DOHH2 (cell line): ENCODE data around the gene RGL3.

Experiments
- EZH2phosphoT487 ChIP-seq: fragments of 200-600 bp; sonication (generic); IDR thresholded peaks from 2 replicates; pipeline ENCODE4 v1.6.1; 2017; ENCODE audit warnings: borderline replicate concordance, mild to moderate bottlenecking, antibody characterized with exemption, low read length, moderate library complexity, mixed read lengths
- TF ChIP-seq, protein P1 (sequence below): fragments of 200-600 bp; sonication (generic); IDR thresholded peaks from one replicate; pipeline ENCODE4 v1.5.1; 2014; ENCODE audit warnings: antibody characterized with exemption, mild to moderate bottlenecking, low read depth, low read length; ENCODE audit not compliant: poor library complexity, severe bottlenecking

DNA sequence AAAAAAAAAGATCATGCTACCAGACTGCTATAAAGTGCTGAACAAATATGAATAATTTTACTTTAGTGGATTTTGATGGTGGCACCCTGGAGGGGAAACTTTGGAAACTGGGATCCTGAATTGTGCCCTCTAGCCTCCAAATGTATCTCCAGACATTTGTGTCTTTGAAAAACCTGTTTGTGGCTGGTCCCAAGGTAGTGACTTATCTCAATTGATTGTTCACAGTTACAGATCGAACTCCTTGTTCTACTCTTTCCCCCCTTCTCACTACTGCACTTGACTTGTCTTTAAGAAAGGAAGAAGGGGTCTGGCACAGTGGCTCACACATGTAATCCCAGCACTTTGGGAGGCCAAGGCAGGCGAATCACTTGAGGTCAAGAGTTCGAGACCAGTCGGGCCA is 10.5 kb downstream of the RGL3 start:
- TF ChIP-seq, protein P1, sequence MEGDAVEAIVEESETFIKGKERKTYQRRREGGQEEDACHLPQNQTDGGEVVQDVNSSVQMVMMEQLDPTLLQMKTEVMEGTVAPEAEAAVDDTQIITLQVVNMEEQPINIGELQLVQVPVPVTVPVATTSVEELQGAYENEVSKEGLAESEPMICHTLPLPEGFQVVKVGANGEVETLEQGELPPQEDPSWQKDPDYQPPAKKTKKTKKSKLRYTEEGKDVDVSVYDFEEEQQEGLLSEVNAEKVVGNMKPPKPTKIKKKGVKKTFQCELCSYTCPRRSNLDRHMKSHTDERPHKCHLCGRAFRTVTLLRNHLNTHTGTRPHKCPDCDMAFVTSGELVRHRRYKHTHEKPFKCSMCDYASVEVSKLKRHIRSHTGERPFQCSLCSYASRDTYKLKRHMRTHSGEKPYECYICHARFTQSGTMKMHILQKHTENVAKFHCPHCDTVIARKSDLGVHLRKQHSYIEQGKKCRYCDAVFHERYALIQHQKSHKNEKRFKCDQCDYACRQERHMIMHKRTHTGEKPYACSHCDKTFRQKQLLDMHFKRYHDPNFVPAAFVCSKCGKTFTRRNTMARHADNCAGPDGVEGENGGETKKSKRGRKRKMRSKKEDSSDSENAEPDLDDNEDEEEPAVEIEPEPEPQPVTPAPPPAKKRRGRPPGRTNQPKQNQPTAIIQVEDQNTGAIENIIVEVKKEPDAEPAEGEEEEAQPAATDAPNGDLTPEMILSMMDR, result no peak
- no peak for TF ChIP-seq EZH2phosphoT487
